ENCODE measurements around the gene SCMH1.

SCMH1 gene

GRCh38 chr1:41158147-41158875, 83.8 kb downstream of the SCMH1 start:
- TF ChIP-seq EZH2 (IDR thresholded peaks at IDR 0.05; ENCODE audit: borderline replicate concordance, low read length): no peak
- TF ChIP-seq CTCF (IDR thresholded peaks at IDR 0.05; ENCODE audit: low read length): no peak
- Histone ChIP-seq H3K36me3 (ENCODE audit: insufficient read depth, low read length) (0 out of 2 replicates have a peak, but pooled peaks cover 5% of the 10 kb centered on the region), H3K4me3 (ENCODE audit: low read depth, low read length, poor library complexity, severe bottlenecking) (no peak overlapping the region), H3K27ac (ENCODE audit: low read depth, low read length, poor library complexity, severe bottlenecking) (no peak overlapping the region), H3K79me2 (ENCODE audit: insufficient read depth, low read length) (no peaks in the 10 kb centered on the region), H3F3A (ENCODE audit: insufficient read depth, low read length) (no peaks in the 10 kb centered on the region), H3K4me2 (ENCODE audit: low read length) (no peak overlapping the region), H3K9me2 (ENCODE audit: low read depth, low read length) (no peaks in the 10 kb centered on the region), H4K20me1 (ENCODE audit: insufficient read depth, low read length) (no peaks in the 10 kb centered on the region), H3K27me3 (ENCODE audit: insufficient read depth, low read length) (no peaks in the 10 kb centered on the region), H2AFZ (ENCODE audit: low read length) (no peak overlapping the region), H3K9ac (ENCODE audit: low read length) (no peak overlapping the region), H3K9me3 (ENCODE audit: low read length) (no peaks in the 10 kb centered on the region), H3K4me1 (ENCODE audit: insufficient read depth, low read length, severe bottlenecking) (no peaks in the 10 kb centered on the region)

- Histone ChIP-seq H3K4me2 (ENCODE audit: low read length) (no peak overlapping the region), H3K27ac (ENCODE audit: low read depth, low read length, poor library complexity, severe bottlenecking) (no peak overlapping the region), H3K4me1 (ENCODE audit: insufficient read depth, low read length, severe bottlenecking) (no peaks in the 10 kb centered on the region), H3K9ac (ENCODE audit: low read length) (no peak overlapping the region), H3K79me2 (ENCODE audit: insufficient read depth, low read length) (no peaks in the 10 kb centered on the region), H2AFZ (ENCODE audit: low read length) (no peak overlapping the region), H3K9me2 (ENCODE audit: low read depth, low read length) (no peaks in the 10 kb centered on the region), H3K36me3 (ENCODE audit: insufficient read depth, low read length) (no peaks in the 10 kb centered on the region), H3K9me3 (ENCODE audit: low read length) (no peaks in the 10 kb centered on the region), H4K20me1 (ENCODE audit: insufficient read depth, low read length) (no peaks in the 10 kb centered on the region), H3K4me3 (ENCODE audit: low read depth, low read length, poor library complexity, severe bottlenecking) (no peak overlapping the region), H3K27me3 (ENCODE audit: insufficient read depth, low read length) (no peaks in the 10 kb centered on the region), H3F3A (ENCODE audit: insufficient read depth, low read length) (no peaks in the 10 kb centered on the region)
- no peak for TF ChIP-seq CTCF (IDR thresholded peaks at IDR 0.05; ENCODE audit: low read length)
- TF ChIP-seq EZH2 (IDR thresholded peaks at IDR 0.05; ENCODE audit: borderline replicate concordance, low read length): no peak
Measured at GRCh38 chr1:41155105-41155504, 87.0 kb downstream of the SCMH1 start.

GRCh38 chr1:41153750-41154274, 88.3 kb downstream of the SCMH1 start:
- Histone ChIP-seq H3K9me2 (ENCODE audit: low read depth, low read length) (no peaks in the 10 kb centered on the region), H3K9me3 (ENCODE audit: low read length) (no peaks in the 10 kb centered on the region), H3K27me3 (ENCODE audit: insufficient read depth, low read length) (no peaks in the 10 kb centered on the region), H4K20me1 (ENCODE audit: insufficient read depth, low read length) (no peaks in the 10 kb centered on the region), H3K36me3 (ENCODE audit: insufficient read depth, low read length) (no peaks in the 10 kb centered on the region), H3K9ac (ENCODE audit: low read length) (no peak overlapping the region), H3F3A (ENCODE audit: insufficient read depth, low read length) (no peaks in the 10 kb centered on the region), H3K79me2 (ENCODE audit: insufficient read depth, low read length) (no peaks in the 10 kb centered on the region), H3K4me3 (ENCODE audit: low read depth, low read length, poor library complexity, severe bottlenecking) (no peak overlapping the region), H3K27ac (ENCODE audit: low read depth, low read length, poor library complexity, severe bottlenecking) (no peak overlapping the region), H2AFZ (ENCODE audit: low read length) (no peak overlapping the region), H3K4me1 (ENCODE audit: insufficient read depth, low read length, severe bottlenecking) (no peaks in the 10 kb centered on the region), H3K4me2 (ENCODE audit: low read length) (no peak overlapping the region)
- no peak for TF ChIP-seq CTCF (IDR thresholded peaks at IDR 0.05; ENCODE audit: low read length)
- no peak for TF ChIP-seq EZH2 (IDR thresholded peaks at IDR 0.05; ENCODE audit: borderline replicate concordance, low read length)
